Adrenal gland (tissue), 19 donors: ENCODE measurements around the gene UBAP1. TPM values are rescaled to one million over a fixed set of nuclear protein-coding genes. Genes with fewer than 3 reads are reported as not detected.

Source experiments
- DNase-seq, 7 donors: peaks; one replicate each; pipeline ENCODE4 v3.0.0-alpha.2; 2019 to 2020
- H3K27ac ChIP-seq, 5 donors: fragments of 200-600 bp; sonication (generic) in 4 of 5; 1 replicate in 3 of 5; 2 replicates in 2 of 5; pipeline versions ENCODE4 v1.5.1 to v1.8.0; 2016 to 2020; ENCODE audit warnings: mild to moderate bottlenecking in 1 of 5
- H3K27me3 ChIP-seq: fragments of 200-600 bp; 2 replicates; pipeline ENCODE4 v1.8.0; 2021
- H3K36me3 ChIP-seq, 2 donors: fragments of 200-600 bp; replicated peaks in 1 of 2; 1 replicate in 1 of 2; 2 replicates in 1 of 2; pipeline versions ENCODE4 v1.5.1 to v1.8.0; 2018 to 2022
- H3K4me1 ChIP-seq, 2 donors: fragments of 200-600 bp; replicated peaks in 1 of 2; 1 replicate in 1 of 2; 2 replicates in 1 of 2; pipeline versions ENCODE4 v1.5.1 to v1.8.0; 2018 to 2021
- H3K4me3 ChIP-seq, 4 donors: fragments of 200-600 bp; sonication (generic) in 3 of 4; one replicate each; pipeline ENCODE4 v1.5.1; 2016 to 2018
- H3K9me3 ChIP-seq, 3 donors: fragments of 200-600 bp; sonication (generic) in 1 of 3; replicated peaks in 1 of 3; 1 replicate in 2 of 3; 2 replicates in 1 of 3; pipeline versions ENCODE4 v1.5.1 to v1.8.0; 2016 to 2021
- POLR2A ChIP-seq, 2 donors: fragments of 450-650 bp; IDR thresholded peaks; one replicate each; pipeline ENCODE4 v1.6.1; 2017; ENCODE audit warnings: antibody characterized with exemption in 2 of 2, mild to moderate bottlenecking in 2 of 2, moderate library complexity in 1 of 2
- WGBS, 4 donors: extraction: QIAGEN DNeasy Blood & Tissue Kit in 2 of 4; methylation state at CpG; one replicate each; pipeline versions ENCODE4 v1.1.5 to v1.1.7; 2013 to 2017; 5-methylcytosine and 5-hydroxymethylcytosine counted together
- intact Hi-C, 2 donors: fragments of 100-400 bp; cut with DNase I; formaldehyde crosslinking; loops; one replicate each; pipeline versions ENCODE4 v1.14.1 to v1.15.0; 2022 to 2023
- long read RNA-seq, 10 donors: library from polyadenylated mRNA in 3 of 10; unstranded in 2 of 10; stranded (forward) in 1 of 10; transcript quantifications; one replicate each; pipeline ENCODE4 v2.0.0 and lab custom pipeline, GENCODE V29; 2021 to 2026
- polyA plus RNA-seq, 3 donors: library from polyadenylated mRNA; stranded (reverse); fragments of 200-250 nt in 2 of 3; fragments of 350-450 nt in 1 of 3; fragmentation: Illumina TruSeq in 1 of 3; extraction: RNeasy Lipid Tissue Mini Kit (QIAGEN cat#74804) in 1 of 3; gene quantifications; one replicate each; pipeline ENCODE4 v1.2.3, GENCODE V29; 2013 to 2014
- total RNA-seq, 9 donors: library from RNA; depleted of rRNA in 4 of 9; stranded (reverse); fragments of >200 nt in 4 of 9; fragments of 120-200 nt in 1 of 9; fragmentation: NEBNext Ultra II Directional in 1 of 9; extraction: Animal tissue kit (Norgen Biotek cat#: 25700) in 1 of 9; gene quantifications; one replicate each; pipeline versions ENCODE4 v1.1.0 to v1.2.4, GENCODE V29; 2013 to 2023
- TF ChIP-seq, protein P1 (sequence below), 6 experiments: fragments of 450-650 bp in 4 of 6; fragments of 200-600 bp in 2 of 6; sonication (generic) in 1 of 6; IDR thresholded peaks; 1 replicate in 5 of 6; 2 replicates in 1 of 6; pipeline versions ENCODE4 v1.5.1 to v1.8.0; 2016 to 2021; ENCODE audit warnings: antibody characterized with exemption in 6 of 6, mild to moderate bottlenecking in 2 of 6, moderate library complexity in 1 of 6
- donor health status: healthy with polysubstance abuse.
- donor health status: Bipolar disorder and iron deficiency.
- donor health status: DM: yes; HTN: yes; CAD: no.
- donor health status: DM: no; HTN: no; CAD: no.
- donor health status: DM: no; HTN: no; CAD: no.
- donor health status: DM: yes; HTN: yes; CAD: no.

Gene UBAP1
- total RNA-seq: 10 to 100 TPM; 43.8 to 91.7 (median 83.1) TPM
- 100 to 1,000 TPM in 1 of 3 donors, 10 to 100 TPM in 2; 34.8 to 146 (median 37.7) TPM for polyA plus RNA-seq
- long read RNA-seq, donor 1, transcript UBAP1-201 (7 exons, 2,735 nt): major isoform, 8 of 98 reads
- long read RNA-seq, donor 1, partial matches to known transcripts: 90 of 98 reads
- long read RNA-seq, donor 1, other reads (novel, unspliced or antisense): 0 of 98 reads
- long read RNA-seq, donor 2, transcript UBAP1-201 (7 exons, 2,735 nt): major isoform, 9 of 31 reads
- long read RNA-seq, donor 2, partial matches to known transcripts: 22 of 31 reads
- long read RNA-seq, donor 2, other reads (novel, unspliced or antisense): 0 of 31 reads
- long read RNA-seq, donor 3, transcript UBAP1-201 (7 exons, 2,735 nt): major isoform, 7 of 18 reads
- long read RNA-seq, donor 3, partial matches to known transcripts: 10 of 18 reads
- long read RNA-seq, donor 3, other reads (novel, unspliced or antisense): 0 of 18 reads
- long read RNA-seq, donor 4, transcript UBAP1-201 (7 exons, 2,735 nt): major isoform, 27 of 37 reads
- long read RNA-seq, donor 4, partial matches to known transcripts: 2 of 37 reads
- long read RNA-seq, donor 4, other reads (novel, unspliced or antisense): 6 of 37 reads
- long read RNA-seq, donor 5, transcript UBAP1-204 (6 exons, 2,029 nt): minor isoform, 8 of 196 reads
- long read RNA-seq, donor 5, transcript UBAP1-201 (7 exons, 2,735 nt): major isoform, 143 of 196 reads
- long read RNA-seq, donor 5, partial matches to known transcripts: 9 of 196 reads
- long read RNA-seq, donor 5, other reads (novel, unspliced or antisense): 32 of 196 reads
- long read RNA-seq, donor 6, transcript UBAP1-201 (7 exons, 2,735 nt): major isoform, 14 of 18 reads
- long read RNA-seq, donor 6, partial matches to known transcripts: 1 of 18 reads
- long read RNA-seq, donor 6, other reads (novel, unspliced or antisense): 2 of 18 reads
- long read RNA-seq, donor 7, partial matches to known transcripts: 0 of 4 reads
- long read RNA-seq, donor 7, other reads (novel, unspliced or antisense): 0 of 4 reads
- long read RNA-seq, donor 8, transcript UBAP1-201 (7 exons, 2,735 nt): major isoform, 12 of 80 reads
- long read RNA-seq, donor 8, partial matches to known transcripts: 65 of 80 reads
- long read RNA-seq, donor 8, other reads (novel, unspliced or antisense): 0 of 80 reads
- long read RNA-seq, donor 9, transcript UBAP1-201 (7 exons, 2,735 nt): major isoform, 7 of 80 reads
- long read RNA-seq, donor 9, partial matches to known transcripts: 73 of 80 reads
- long read RNA-seq, donor 9, other reads (novel, unspliced or antisense): 0 of 80 reads
- long read RNA-seq, donor 10, partial matches to known transcripts: 47 of 54 reads
- long read RNA-seq, donor 10, other reads (novel, unspliced or antisense): 0 of 54 reads

DNA sequence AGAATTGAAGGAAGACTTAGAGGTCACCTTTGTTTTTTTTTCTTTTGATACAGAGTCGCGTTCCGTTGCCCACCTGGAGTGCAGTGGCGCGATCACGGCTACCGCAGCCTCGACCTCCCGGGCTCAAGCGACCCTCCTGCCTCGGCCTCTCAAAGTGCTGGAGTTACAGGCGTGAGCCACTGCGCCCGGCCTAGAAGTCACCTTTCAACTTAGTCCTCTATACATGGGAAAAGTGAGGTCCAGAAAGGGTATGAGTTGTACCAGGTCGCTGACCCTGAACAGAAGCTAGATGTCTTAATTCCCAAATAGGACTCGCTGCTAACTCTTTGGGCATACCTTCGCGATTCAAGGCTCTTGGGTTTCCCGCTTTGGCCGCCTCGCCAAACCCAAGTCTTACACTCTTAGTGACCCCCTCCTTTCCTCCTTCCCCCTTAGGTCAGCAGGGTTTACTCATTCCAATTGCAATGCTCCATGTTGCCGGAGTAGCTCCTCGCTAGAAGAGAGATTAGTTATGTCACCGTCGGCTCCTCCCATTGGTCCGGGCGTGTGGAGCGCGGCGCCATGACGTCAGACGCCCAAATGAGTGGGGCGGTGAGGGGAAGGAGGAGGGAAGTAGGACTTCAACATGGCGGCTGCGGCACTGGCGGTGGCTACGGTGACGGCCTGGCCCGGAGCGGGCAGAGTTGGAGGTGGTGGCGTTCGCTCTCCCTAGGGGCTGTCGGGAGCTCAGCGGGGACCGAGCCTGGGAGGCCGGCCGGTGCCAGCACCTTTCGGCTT, at the start of gene UBAP1:
UBAP1 (plus strand) TSS at position 608 of the 777 bp plus-strand sequence. CDS start 41,872 bp downstream, outside the sequence.
- intact Hi-C loops: loop anchor here in 1 of 2 donors (10.0 kb wide), 1 partner anchor 54 kb away; the partner anchor contains the start of gene DCAF12
- Histone ChIP-seq H3K27ac (peak within 1 kb of the TSS; percentile 83 to 99 (median 93)), H3K9me3 (no peaks in the 10 kb centered on the region), H3K4me1 (peaks cover 12 to 15% of the 10 kb centered on the region in 2 donors), H3K27me3 (no peaks in the 10 kb centered on the region), H3K36me3 (no peaks in the 10 kb centered on the region), H3K4me3 (peak within 1 kb of the TSS in 3 of 4 donors; percentile 80 to 84 (median 82))
- WGBS, 4 donors: 0 to 1% (median 0%) methylated on average over 38 to 48 of the region's 48 CpGs
- DNase-seq: peak; percentile 96 to 99 (median 98)
- TF ChIP-seq, protein P1, sequence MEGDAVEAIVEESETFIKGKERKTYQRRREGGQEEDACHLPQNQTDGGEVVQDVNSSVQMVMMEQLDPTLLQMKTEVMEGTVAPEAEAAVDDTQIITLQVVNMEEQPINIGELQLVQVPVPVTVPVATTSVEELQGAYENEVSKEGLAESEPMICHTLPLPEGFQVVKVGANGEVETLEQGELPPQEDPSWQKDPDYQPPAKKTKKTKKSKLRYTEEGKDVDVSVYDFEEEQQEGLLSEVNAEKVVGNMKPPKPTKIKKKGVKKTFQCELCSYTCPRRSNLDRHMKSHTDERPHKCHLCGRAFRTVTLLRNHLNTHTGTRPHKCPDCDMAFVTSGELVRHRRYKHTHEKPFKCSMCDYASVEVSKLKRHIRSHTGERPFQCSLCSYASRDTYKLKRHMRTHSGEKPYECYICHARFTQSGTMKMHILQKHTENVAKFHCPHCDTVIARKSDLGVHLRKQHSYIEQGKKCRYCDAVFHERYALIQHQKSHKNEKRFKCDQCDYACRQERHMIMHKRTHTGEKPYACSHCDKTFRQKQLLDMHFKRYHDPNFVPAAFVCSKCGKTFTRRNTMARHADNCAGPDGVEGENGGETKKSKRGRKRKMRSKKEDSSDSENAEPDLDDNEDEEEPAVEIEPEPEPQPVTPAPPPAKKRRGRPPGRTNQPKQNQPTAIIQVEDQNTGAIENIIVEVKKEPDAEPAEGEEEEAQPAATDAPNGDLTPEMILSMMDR (IDR thresholded peaks at IDR 0.05): peak in 1 of 6 experiments; percentile 8
- TF ChIP-seq POLR2A (IDR thresholded peaks at IDR 0.05): peak; percentile 83 to 98

DNA sequence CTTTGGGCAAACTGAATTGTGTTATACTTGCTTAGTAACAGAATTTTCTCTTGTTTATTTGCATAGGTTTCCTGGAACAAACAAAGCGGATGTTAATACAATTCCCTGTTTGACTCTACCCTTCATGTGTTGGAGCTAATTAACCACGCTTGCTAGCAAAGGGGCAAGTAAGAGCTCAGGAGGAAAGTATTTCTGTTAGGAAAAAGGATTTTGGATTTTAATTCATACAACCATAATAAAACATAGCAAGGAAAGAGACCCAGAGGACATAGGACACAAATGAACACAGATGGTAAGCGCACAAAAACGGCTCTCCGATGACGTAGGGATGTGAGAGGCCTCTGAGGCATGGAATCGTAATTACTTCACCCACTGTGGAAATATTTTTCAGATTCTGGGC, 47.3 kb upstream of the UBAP1 start:
- no peaks in the 10 kb centered on the region for H3K27me3 ChIP-seq
- H3K4me1 ChIP-seq: peaks cover 14 to 17% of the 10 kb centered on the region in 2 donors
- WGBS, 4 donors: 92 to 97% (median 95%) methylated on average over 7 of the region's 7 CpGs

DNA sequence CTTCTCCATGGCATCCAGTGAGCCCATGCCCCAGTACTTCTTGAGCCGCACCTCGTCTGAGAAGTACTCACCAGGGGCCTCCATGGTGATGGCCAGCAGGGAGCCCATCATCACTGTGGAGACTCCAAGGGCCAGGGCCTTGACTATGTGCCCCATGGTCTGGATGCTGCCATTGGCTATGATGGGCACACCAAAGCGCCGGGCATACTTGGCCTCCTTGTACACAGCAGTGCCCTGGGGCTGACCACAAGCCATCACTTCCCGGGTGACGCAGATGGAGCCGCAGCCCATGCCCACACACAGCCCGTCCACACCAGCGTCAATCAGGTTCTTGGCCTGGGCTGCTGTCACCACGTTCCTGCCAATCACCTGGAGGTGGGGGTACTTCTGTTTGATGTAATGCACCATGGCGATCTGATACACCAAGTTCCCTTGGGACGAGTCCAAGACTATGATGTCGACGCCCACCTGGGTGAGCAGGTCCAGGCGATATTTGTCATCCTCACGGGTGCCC, 45.4 kb upstream of the UBAP1 start:
- no peaks in the 10 kb centered on the region for H3K27me3 ChIP-seq
- TF ChIP-seq POLR2A (IDR thresholded peaks at IDR 0.05): no peak
- TF ChIP-seq, protein P1 (IDR thresholded peaks at IDR 0.05): no peak
- H3K9me3 ChIP-seq: no peaks in the 10 kb centered on the region
- DNase-seq: no peak
- H3K27ac ChIP-seq: no peak overlapping the region
- intact Hi-C loops: no loop called here
- peaks cover 7 to 11% of the 10 kb centered on the region in 2 donors for H3K4me1 ChIP-seq
- no peaks in the 10 kb centered on the region for H3K36me3 ChIP-seq
- H3K4me3 ChIP-seq: no peak overlapping the region
- WGBS, 4 donors: 91 to 94% (median 92%) methylated on average over 7 to 16 of the region's 16 CpGs

More for the DNA sequence above, 47.3 kb upstream of the UBAP1 start:
- TF ChIP-seq, protein P1 (IDR thresholded peaks at IDR 0.05): no peak
- TF ChIP-seq POLR2A (IDR thresholded peaks at IDR 0.05): no peak
- no peaks in the 10 kb centered on the region for H3K9me3 ChIP-seq
- intact Hi-C loops: no loop called here
- H3K27ac ChIP-seq: peak overlapping the region; percentile 24 to 56 (median 50)
- no peaks in the 10 kb centered on the region for H3K36me3 ChIP-seq
- H3K4me3 ChIP-seq: no peak overlapping the region
- no peak for DNase-seq
